WERI-Rb-1 (cell line): ENCODE data around the gene OR12D2.
"Not testable (repeated sequence)": the region's sequence is repeated elsewhere in the genome, so short reads cannot be mapped to it uniquely, and the experiment has no call there.

ENCODE experiments used
- DNase-seq: peaks from one replicate; pipeline ENCODE4 v3.0.0-alpha.2; 2020
- H3K27ac ChIP-seq: fragments of 250-450 bp; sonication (Bioruptor Pico); 2 replicates; pipeline ENCODE4 v1.5.1; 2020; ENCODE audit warnings: mild to moderate bottlenecking, moderate library complexity
- H3K27me3 ChIP-seq: fragments of 250-450 bp; sonication (Bioruptor Pico); 2 replicates; pipeline ENCODE4 v1.5.1; 2021; ENCODE audit warnings: mild to moderate bottlenecking, low read depth, moderate library complexity; ENCODE audit not compliant: insufficient read depth, severe bottlenecking
- H3K36me3 ChIP-seq: fragments of 250-450 bp; sonication (Bioruptor Pico); 2 replicates; pipeline ENCODE4 v1.5.1; 2020; ENCODE audit warnings: mild to moderate bottlenecking, moderate library complexity
- H3K4me3 ChIP-seq: 2 replicates; pipeline ENCODE4 v1.5.1; 2011; ENCODE audit warnings: low read depth, mild to moderate bottlenecking, control low read depth, low read length
- H3K9me3 ChIP-seq: fragments of 250-450 bp; sonication (Bioruptor Pico); 2 replicates; pipeline ENCODE4 v1.5.1; 2021; ENCODE audit warnings: mild to moderate bottlenecking, moderate library complexity; ENCODE audit not compliant: severe bottlenecking
- CTCF ChIP-seq: IDR thresholded peaks from 2 replicates; pipeline ENCODE4 v1.5.1; 2011; ENCODE audit warnings: low read depth, mild to moderate bottlenecking, control low read depth, inconsistent platforms, low read length

OR12D2 gene

GRCh38 chr6:29442719-29443118 lies 47.3 kb downstream of the OR12D2 start:
- no peak overlapping the region for H3K4me3 ChIP-seq
- H3K36me3 ChIP-seq: no peaks in the 10 kb centered on the region
- H3K9me3 ChIP-seq: peaks cover 8% of the 10 kb centered on the region
- peaks cover 45% of the 10 kb centered on the region for H3K27me3 ChIP-seq
- H3K27ac ChIP-seq: no peak overlapping the region
- DNase-seq: no peak
- no peak for TF ChIP-seq CTCF

- DNase-seq, H3K36me3 ChIP-seq, H3K9me3 ChIP-seq, H3K27ac ChIP-seq, H3K4me3 ChIP-seq: not testable (repeated sequence)
- peaks cover 41% of the 10 kb centered on the region for H3K27me3 ChIP-seq
Observed at GRCh38 chr6:29444031-29444430, 48.6 kb downstream of the OR12D2 start.
